Endothelial cell (in vitro differentiated cells): ENCODE measurements around the gene IMPDH2. TPM values are rescaled to one million over a fixed set of nuclear protein-coding genes. Genes with fewer than 3 reads are reported as not detected.
"Not testable (repeated sequence)": the region's sequence is repeated elsewhere in the genome, so short reads cannot be mapped to it uniquely, and the experiment has no call there.

Source experiments
- DNase-seq: peaks from one replicate; pipeline ENCODE4 v3.0.0; 2021; ENCODE audit warnings: low spot score
- H3K27ac Mint-ChIP-seq: one replicate; pipeline ENCODE4 v1.8.0; 2021; ENCODE audit warnings: mixed read lengths, inconsistent platforms; ENCODE audit not compliant: unreplicated experiment
- H3K27me3 Mint-ChIP-seq: one replicate; pipeline ENCODE4 v1.8.0; 2021; ENCODE audit warnings: mild to moderate bottlenecking, moderate library complexity, mixed read lengths, inconsistent platforms; ENCODE audit not compliant: unreplicated experiment
- H3K36me3 Mint-ChIP-seq: one replicate; pipeline ENCODE4 v1.8.0; 2021; ENCODE audit warnings: mild to moderate bottlenecking, low read depth, mixed read lengths, inconsistent platforms; ENCODE audit not compliant: unreplicated experiment
- H3K4me1 Mint-ChIP-seq: one replicate; pipeline ENCODE4 v1.8.0; 2021; ENCODE audit warnings: mild to moderate bottlenecking, mixed read lengths, inconsistent platforms; ENCODE audit not compliant: unreplicated experiment
- H3K4me3 Mint-ChIP-seq: one replicate; pipeline ENCODE4 v1.8.0; 2021; ENCODE audit warnings: mild to moderate bottlenecking, mixed read lengths, inconsistent platforms; ENCODE audit not compliant: unreplicated experiment
- H3K9me3 Mint-ChIP-seq: one replicate; pipeline ENCODE4 v1.8.0; 2021; ENCODE audit warnings: mixed read lengths, inconsistent platforms; ENCODE audit not compliant: unreplicated experiment
- total RNA-seq: library from RNA; stranded (reverse); fragmentation: NEBNext Ultra II Directional; extraction: Animal tissue kit (Norgen Biotek cat#: 25700); gene quantifications from one replicate; pipeline ENCODE4 v1.2.1, GENCODE V29; 2021; ENCODE audit not compliant: unreplicated experiment
- TF ChIP-seq, protein P1 (sequence below): fragments of 200-600 bp; sonication (generic); IDR thresholded peaks from one replicate; pipeline ENCODE4 v1.5.0; 2021; ENCODE audit warnings: antibody characterized with exemption; ENCODE audit not compliant: unreplicated experiment

Gene IMPDH2
- total RNA-seq, 1 donor from 2014 or later, result 111 TPM

DNA sequence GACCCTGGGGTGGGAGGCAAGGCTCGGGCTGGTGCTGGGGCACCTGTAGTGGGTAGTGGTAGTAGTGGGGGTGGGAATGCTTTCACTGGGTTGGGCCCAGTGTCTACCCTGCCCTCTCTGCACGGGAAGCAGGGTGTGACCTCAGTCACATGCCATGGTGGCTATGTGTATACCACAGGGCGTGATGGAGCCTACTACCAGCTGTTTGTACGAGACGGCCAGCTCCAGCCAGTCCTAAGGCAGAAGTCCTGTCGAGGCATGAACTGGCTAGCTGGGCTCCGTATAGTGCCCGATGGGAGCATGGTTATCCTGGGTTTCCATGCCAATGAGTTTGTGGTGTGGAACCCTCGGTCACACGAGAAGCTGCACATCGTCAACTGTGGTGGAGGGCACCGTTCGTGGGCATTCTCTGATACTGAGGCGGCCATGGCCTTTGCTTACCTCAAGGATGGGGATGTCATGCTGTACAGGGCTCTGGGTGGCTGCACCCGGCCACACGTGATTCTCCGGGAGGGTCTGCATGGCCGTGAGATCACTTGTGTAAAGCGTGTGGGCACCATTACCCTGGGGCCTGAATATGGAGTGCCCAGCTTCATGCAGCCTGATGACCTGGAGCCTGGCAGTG, 16.0 kb downstream of the IMPDH2 start:
- peaks cover 25% of the 10 kb centered on the region for H3K36me3 Mint-ChIP-seq
- H3K4me1 Mint-ChIP-seq, result peaks cover 8% of the 10 kb centered on the region
- no peaks in the 10 kb centered on the region for H3K9me3 Mint-ChIP-seq
- no peak overlapping the region for H3K4me3 Mint-ChIP-seq
- no peak overlapping the region for H3K27ac Mint-ChIP-seq
- peaks cover 29% of the 10 kb centered on the region for H3K27me3 Mint-ChIP-seq
- TF ChIP-seq, protein P1, sequence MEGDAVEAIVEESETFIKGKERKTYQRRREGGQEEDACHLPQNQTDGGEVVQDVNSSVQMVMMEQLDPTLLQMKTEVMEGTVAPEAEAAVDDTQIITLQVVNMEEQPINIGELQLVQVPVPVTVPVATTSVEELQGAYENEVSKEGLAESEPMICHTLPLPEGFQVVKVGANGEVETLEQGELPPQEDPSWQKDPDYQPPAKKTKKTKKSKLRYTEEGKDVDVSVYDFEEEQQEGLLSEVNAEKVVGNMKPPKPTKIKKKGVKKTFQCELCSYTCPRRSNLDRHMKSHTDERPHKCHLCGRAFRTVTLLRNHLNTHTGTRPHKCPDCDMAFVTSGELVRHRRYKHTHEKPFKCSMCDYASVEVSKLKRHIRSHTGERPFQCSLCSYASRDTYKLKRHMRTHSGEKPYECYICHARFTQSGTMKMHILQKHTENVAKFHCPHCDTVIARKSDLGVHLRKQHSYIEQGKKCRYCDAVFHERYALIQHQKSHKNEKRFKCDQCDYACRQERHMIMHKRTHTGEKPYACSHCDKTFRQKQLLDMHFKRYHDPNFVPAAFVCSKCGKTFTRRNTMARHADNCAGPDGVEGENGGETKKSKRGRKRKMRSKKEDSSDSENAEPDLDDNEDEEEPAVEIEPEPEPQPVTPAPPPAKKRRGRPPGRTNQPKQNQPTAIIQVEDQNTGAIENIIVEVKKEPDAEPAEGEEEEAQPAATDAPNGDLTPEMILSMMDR, result no peak
- no peak for DNase-seq

DNA sequence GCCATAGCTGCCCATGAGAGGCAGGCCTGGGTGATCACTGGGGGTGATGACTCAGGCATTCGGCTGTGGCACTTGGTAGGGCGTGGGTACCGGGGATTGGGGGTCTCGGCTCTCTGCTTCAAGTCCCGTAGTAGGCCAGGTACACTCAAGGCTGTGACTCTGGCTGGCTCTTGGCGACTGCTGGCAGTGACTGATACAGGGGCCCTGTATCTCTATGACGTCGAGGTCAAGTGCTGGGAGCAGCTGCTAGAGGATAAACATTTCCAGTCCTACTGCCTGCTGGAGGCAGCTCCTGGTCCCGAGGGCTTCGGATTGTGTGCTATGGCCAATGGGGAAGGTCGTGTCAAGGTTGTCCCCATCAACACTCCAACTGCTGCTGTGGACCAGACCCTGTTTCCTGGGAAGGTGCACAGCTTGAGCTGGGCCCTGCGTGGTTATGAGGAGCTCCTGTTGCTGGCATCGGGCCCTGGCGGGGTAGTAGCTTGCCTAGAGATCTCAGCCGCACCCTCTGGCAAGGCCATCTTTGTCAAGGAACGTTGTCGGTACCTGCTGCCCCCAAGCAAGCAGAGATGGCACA, 16.7 kb downstream of the IMPDH2 start:
- Mint-ChIP-seq H3K4me1 (peaks cover 12% of the 10 kb centered on the region), H3K27me3 (peaks cover 31% of the 10 kb centered on the region), H3K36me3 (peaks cover 25% of the 10 kb centered on the region), H3K4me3 (no peak overlapping the region), H3K27ac (no peak overlapping the region), H3K9me3 (no peaks in the 10 kb centered on the region)
- no peak for DNase-seq
- TF ChIP-seq, protein P1, result no peak

DNA sequence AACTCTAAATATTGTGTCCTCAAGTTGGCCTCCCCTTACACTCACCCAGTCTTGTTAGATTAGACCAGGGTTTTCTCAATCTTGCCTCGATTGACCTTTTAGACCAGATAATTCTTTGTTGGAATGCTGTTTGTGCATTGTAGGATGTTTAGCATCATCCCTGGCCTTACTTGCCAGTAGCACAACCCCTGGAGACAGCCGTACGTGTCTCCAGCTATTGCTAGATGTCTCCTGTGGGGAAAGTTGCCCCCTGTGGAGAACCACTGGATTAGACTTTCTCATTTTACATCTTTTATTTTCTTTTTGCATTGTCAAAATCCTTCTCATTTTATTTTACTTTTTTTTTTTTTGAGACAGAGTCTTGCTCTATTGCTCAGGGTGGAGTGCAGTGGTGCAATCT, 19.8 kb downstream of the IMPDH2 start:
- Mint-ChIP-seq H3K27ac (peak overlapping the region; percentile 66), H3K4me3 (peak overlapping the region; percentile 72), H3K27me3 (peaks cover 12% of the 10 kb centered on the region), H3K9me3 (no peaks in the 10 kb centered on the region), H3K4me1 (peaks cover 15% of the 10 kb centered on the region), H3K36me3 (peaks cover 10% of the 10 kb centered on the region)
- TF ChIP-seq, protein P1, result no peak
- no peak for DNase-seq

DNA sequence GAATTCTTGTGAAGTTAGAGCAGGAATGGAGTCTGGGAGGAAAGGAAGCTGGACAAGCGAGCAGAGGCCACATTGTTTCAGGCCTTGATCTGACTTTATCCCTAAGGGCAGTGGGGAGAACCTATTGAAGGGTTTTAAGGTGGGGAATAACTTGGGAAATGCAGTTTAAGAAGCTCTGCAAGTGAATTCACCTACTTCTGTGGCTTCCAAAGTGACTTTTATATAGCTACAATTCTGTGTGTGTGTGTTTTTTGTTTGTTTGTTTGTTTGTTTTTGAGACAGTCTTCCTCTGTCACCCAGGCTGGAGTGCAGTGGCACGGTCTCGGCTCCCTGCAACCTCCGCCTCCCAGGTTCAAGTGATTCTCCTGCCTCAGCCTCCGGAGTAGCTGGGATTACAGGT, 20.6 kb downstream of the IMPDH2 start:
- Mint-ChIP-seq H3K36me3 (peaks cover 10% of the 10 kb centered on the region), H3K4me1 (peaks cover 15% of the 10 kb centered on the region), H3K4me3 (peak overlapping the region; percentile 98)
- not testable (repeated sequence) for H3K9me3 Mint-ChIP-seq, DNase-seq, H3K27ac Mint-ChIP-seq, H3K27me3 Mint-ChIP-seq

DNA sequence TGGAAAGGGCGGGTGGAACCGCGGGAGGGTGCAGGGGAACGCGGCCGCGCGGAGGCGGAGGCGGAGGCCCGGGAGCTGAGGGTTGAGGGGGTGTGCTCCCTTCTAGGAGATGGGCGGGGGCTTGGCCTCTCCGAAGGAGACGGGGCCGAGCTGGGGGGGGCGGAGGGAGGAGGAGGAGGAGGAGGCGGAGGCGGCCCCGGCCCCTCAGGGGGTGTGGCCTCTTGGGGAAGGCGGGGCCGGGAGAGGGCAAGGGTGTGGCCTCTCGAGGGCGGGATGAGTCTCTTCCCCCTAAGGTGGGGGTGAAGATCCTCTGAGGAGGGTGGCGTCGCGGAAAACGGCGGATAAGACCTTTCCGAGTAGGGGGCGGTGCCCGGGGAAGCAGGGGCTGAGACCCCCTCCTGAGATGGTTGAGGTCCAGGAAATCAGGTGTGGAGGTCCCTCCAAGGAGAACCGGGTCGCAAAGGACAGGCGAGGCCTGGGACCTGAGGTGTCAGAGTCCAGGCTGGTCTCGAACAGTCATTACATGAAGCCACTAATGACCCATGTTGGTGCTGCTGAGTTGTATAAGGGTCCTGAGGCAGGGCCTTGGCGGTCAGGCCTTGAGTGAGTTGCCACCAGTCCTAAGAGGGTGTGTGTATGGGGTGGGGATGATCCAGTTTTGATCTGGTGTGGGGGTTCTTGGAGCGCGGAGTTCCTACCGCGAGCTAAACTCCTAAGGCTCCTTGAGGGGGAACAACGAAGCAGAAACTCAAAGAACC, 21.2 kb downstream of the IMPDH2 start:
- H3K4me3 Mint-ChIP-seq, result peak overlapping the region; percentile 98
- H3K4me1 Mint-ChIP-seq, result peaks cover 15% of the 10 kb centered on the region
- no peaks in the 10 kb centered on the region for H3K9me3 Mint-ChIP-seq
- peak; percentile 83 for DNase-seq
- peaks cover 8% of the 10 kb centered on the region for H3K27me3 Mint-ChIP-seq
- TF ChIP-seq, protein P1, result no peak
- H3K27ac Mint-ChIP-seq, result peak overlapping the region; percentile 87
- H3K36me3 Mint-ChIP-seq, result peaks cover 10% of the 10 kb centered on the region
